AG10803 (cell line): Measurements from ENCODE around the gene DYNC1H1.

ENCODE experiments used
- DNase-seq: peaks from one replicate; pipeline ENCODE4 v3.0.0; 2010; ENCODE audit warnings: low read depth
- H3K4me3 ChIP-seq: 2 replicates; pipeline ENCODE4 v1.5.1; 2011; ENCODE audit warnings: mild to moderate bottlenecking, low read length, control low read depth
- TF ChIP-seq, protein P1 (sequence below): conservative IDR thresholded peaks from 2 replicates; pipeline ENCODE4 v1.5.1; 2011; ENCODE audit warnings: mild to moderate bottlenecking, low read length, control low read depth, inconsistent platforms

DYNC1H1 gene

DNA sequence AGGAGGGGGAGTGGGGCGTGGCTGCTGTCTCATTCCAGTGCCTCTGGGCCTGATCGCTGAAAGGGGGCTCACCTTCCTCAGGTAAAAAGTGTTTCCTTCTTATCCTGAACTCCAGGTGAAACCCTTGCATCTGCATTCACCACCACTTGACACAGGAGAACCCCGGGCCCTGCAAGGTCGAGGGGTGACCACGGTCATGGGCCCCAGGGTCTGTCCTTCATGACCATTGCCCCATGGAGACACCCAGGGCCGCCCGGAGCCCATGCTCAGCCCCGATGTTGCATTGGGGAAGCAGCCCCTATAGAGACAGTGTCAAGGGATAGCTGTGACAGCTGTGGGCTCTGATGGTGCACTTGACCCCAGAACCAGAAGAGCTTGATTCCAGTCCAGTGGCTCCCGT, 34.4 kb upstream of the DYNC1H1 start:
- H3K4me3 ChIP-seq: no peak overlapping the region
- DNase-seq: no peak
- TF ChIP-seq, protein P1, sequence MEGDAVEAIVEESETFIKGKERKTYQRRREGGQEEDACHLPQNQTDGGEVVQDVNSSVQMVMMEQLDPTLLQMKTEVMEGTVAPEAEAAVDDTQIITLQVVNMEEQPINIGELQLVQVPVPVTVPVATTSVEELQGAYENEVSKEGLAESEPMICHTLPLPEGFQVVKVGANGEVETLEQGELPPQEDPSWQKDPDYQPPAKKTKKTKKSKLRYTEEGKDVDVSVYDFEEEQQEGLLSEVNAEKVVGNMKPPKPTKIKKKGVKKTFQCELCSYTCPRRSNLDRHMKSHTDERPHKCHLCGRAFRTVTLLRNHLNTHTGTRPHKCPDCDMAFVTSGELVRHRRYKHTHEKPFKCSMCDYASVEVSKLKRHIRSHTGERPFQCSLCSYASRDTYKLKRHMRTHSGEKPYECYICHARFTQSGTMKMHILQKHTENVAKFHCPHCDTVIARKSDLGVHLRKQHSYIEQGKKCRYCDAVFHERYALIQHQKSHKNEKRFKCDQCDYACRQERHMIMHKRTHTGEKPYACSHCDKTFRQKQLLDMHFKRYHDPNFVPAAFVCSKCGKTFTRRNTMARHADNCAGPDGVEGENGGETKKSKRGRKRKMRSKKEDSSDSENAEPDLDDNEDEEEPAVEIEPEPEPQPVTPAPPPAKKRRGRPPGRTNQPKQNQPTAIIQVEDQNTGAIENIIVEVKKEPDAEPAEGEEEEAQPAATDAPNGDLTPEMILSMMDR: no peak

DNA sequence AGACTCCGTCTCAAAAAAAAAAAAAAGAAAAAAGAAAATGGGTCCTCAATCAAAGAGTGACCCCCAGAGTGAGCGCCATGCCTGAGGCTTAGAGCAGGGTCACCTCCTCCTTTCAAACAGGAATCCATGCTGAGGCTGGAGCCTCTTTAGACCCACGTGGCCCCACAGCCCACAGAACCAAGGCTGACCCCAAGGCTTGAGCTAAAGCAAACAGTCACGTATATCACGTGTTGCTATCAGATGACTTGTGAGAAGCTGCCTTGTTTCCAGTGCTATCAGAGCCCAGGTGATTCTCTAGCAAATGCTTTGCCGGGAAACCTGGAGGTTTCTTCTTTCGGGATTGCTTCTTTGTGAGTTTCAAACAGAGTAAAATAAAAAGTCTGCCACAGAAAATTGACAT, 31.7 kb upstream of the DYNC1H1 start:
- no peak overlapping the region for H3K4me3 ChIP-seq
- no peak for DNase-seq
- TF ChIP-seq, protein P1: no peak

DNA sequence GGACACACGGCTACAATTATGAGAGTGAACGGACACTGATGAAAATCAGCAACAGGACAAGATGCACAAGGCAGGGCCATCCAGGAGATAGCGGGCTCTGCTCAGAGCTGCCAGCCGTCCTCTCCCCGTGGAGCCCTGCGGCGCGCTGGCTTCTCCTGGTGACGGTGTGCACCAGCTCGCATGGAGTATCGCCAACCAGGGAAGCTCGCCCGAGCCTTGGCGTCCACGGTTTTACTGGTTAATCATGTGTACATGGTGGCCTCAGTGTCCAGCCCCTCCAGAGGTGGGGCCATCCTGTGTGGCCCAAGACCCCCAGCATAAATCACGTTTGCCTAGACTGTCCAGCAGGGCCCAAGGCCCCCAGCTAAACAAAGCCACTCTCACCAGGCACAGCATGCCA, 31.2 kb upstream of the DYNC1H1 start:
- no peak for DNase-seq
- H3K4me3 ChIP-seq: no peak overlapping the region
- TF ChIP-seq, protein P1: no peak

DNA sequence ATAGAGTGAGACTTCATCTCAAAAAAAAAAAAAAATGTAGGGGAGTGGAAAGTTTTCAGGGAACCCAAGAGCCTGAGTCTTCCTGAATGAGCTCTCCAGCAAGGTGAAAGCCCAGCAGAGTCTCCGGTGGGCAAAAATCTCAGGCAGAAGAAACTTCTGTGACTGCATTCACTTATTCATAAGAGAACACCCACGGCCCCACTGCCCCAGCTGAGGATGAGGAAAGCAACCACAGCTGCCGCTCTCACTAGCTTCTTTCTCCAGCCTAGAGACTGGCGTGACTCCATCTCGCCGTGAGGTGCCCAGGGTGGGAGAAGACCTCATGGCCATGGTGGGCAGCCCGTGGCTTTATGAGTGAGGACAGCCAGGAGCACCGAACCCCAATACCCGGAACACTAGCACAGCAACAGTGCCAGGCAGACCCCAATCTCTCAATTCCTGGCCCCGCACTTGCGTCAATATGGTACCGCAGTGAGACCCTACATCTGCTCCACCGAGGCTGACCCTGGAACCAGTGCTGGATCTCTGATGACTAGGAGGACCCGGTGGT, 29.7 kb upstream of the DYNC1H1 start:
- no peak for DNase-seq
- TF ChIP-seq, protein P1: no peak
- H3K4me3 ChIP-seq: no peak overlapping the region

DNA sequence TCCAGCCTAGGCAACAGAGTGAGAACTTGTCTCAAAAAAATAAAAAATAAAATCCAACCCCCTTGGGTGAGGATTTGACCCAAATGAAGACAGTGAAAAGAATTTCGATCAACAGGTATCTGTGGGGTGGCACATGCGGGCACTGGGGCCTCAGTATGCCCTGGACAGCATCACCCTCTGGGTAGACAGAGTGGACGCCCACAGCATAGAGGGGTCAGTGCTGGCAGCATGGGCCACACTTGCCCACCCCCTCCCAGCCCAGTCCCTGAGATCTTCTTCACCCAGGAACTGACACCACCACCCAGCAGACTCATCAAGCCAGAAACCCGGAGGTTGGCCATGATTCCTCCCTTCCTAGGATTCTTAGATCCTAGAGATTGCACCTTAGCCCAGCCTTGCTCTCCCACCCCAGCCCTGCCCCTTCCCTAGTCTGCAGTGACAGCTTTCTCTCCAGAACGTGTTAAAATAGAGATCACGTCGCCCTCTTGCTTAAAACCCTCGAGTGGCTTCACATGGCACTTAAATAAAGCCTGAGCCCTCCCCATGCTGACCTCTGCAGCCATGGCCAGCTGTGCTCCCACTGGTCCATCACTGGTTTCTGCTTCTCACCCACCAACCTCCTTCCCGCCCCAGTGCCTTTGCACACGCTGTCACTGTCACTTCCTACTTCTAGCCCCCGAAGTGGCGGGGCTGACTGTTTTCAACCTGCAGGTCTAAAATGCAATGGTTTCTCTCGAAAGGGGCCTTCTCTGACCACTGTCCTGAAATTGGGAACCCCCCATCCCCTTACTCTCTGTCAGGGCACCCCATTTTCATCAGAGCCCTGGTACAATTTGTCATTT, 26.2 kb upstream of the DYNC1H1 start:
- no peak for DNase-seq
- TF ChIP-seq, protein P1: no peak
- H3K4me3 ChIP-seq: no peak overlapping the region

DNA sequence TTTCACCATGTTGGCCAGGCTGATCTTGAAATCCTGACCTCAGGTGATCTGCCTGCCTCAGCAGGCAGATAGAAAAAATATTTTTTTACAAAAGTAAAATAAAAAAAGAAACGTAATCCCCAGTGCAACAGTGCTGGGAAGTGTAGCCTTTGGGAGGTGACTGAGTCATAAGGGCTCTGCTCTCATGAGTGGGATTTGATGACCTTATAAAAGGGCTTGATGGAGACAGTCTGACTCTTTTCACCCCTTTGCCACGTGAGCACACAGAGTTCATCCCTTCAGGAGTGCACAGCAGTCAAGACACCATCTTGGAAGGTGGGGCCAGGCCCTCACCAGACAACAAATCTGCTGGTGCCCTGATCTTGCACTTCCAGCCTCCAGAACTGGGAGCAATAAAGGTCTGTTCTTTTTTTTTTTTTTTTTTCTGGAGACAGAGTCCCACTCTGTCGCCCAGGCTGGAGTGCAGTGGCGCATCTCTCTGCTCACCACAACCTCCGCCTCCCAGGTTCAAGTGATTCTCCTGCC, 24.7 kb upstream of the DYNC1H1 start:
- no peak for DNase-seq
- TF ChIP-seq, protein P1: no peak
- no peak overlapping the region for H3K4me3 ChIP-seq

DNA sequence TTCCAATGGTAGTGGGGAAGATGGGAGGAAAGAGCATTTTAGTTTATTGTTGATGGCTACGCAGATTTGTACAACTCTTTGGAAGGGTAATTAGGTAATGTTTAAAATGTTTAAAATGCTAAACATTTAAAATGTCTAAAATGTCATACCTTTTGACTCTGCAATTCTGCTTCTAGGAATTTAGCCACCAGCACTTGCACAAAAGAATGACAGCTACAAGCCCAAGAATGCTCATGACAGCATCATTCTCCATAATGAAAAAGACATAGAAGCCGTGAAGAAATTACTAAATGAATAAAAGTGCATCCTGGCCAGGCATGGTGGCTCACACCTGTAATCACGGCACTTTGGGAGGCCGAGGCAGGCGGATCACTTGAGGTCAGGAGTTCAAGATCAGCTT, 19.9 kb upstream of the DYNC1H1 start:
- H3K4me3 ChIP-seq: no peak overlapping the region
- TF ChIP-seq, protein P1: no peak
- DNase-seq: no peak
